ENCODE data around the gene MSRB3. TPM values are rescaled to one million over a fixed set of nuclear protein-coding genes. Genes with fewer than 3 reads are reported as not detected.

The MSRB3 gene
- total and polyA plus RNA-seq, 2 experiments from 2014 or later = 0.95 to 1.7 TPM

GRCh38 chr12:65318186-65318685, 39.8 kb downstream of the MSRB3 start:
- DNase-seq (ENCODE audit: low spot score) = peak; percentile 47
- Histone ChIP-seq H3K9me2 (ENCODE audit: insufficient read depth) (no peaks in the 10 kb centered on the region), H4K20me1 (replicated peaks; ENCODE audit: insufficient read depth) (no peaks in the 10 kb centered on the region), H3K27me3 (ENCODE audit: insufficient read depth) (no peaks in the 10 kb centered on the region), H3K27ac (ENCODE audit: low read depth) (no peak overlapping the region), H3K4me2 (peak overlapping the region; percentile 15; the same call in 1 of the 2 replicates), H3K4me1 (ENCODE audit: insufficient read depth) (peaks cover 29% of the 10 kb centered on the region), H3K4me3 (no peak overlapping the region), H3K36me3 (ENCODE audit: insufficient read depth) (no peaks in the 10 kb centered on the region), H2AFZ (no peak overlapping the region), H3F3A (replicated peaks; ENCODE audit: low read depth) (no peaks in the 10 kb centered on the region), H3K79me2 (replicated peaks; ENCODE audit: insufficient read depth) (no peaks in the 10 kb centered on the region)
- Mint-ChIP-seq H3K27me3 (ENCODE audit: insufficient read depth, low read depth, poor library complexity) (peaks cover 1% of the 10 kb centered on the region), H3K27ac (no peak overlapping the region), H3K36me3 (ENCODE audit: low read depth) (no peaks in the 10 kb centered on the region), H3K4me1 (peaks cover 25% of the 10 kb centered on the region), H3K4me3 (no peak overlapping the region), H3K9me3 (no peaks in the 10 kb centered on the region)
- ATAC-seq = peak; percentile 66
- TF ChIP-seq REST (IDR thresholded peaks at IDR 0.05; ENCODE audit: unreplicated experiment) = no peak
- TF ChIP-seq ETS1 (IDR thresholded peaks at IDR 0.05) = no peak
- no peak for TF ChIP-seq EZH2phosphoT487 (IDR thresholded peaks at IDR 0.05; ENCODE audit: unreplicated experiment)
- no peak for TF ChIP-seq CREB1 (CRISPR knock-in tag; IDR thresholded peaks at IDR 0.05; ENCODE audit: low read depth)
- TF ChIP-seq CTCF (conservative IDR thresholded peaks at IDR 0.05; ENCODE audit: low read depth in 2 of 2) = no peak
- TF ChIP-seq ZNF462 (CRISPR knock-in tag; IDR thresholded peaks at IDR 0.05) = no peak
- no peak for TF ChIP-seq ZNF114 (CRISPR knock-in tag; IDR thresholded peaks at IDR 0.05)
- no peak for TF ChIP-seq POLR2AphosphoS5 (IDR thresholded peaks at IDR 0.05; ENCODE audit: low read depth)
- no peak for TF ChIP-seq STAT1 (IDR thresholded peaks at IDR 0.05; ENCODE audit: unreplicated experiment)
- TF ChIP-seq JUNB (IDR thresholded peaks at IDR 0.05; ENCODE audit: unreplicated experiment) = no peak
- TF ChIP-seq NANOG (IDR thresholded peaks at IDR 0.05; ENCODE audit: borderline replicate concordance) = no peak
- TF ChIP-seq EZH2 (IDR thresholded peaks at IDR 0.05; ENCODE audit: low read depth, unreplicated experiment) = no peak
- no peak for TF ChIP-seq ZNF331 (CRISPR knock-in tag; IDR thresholded peaks at IDR 0.05; ENCODE audit: low read depth)
